SH-SY5Y (cell line): ENCODE data around the gene DEPDC1B.

Experiments used
- GATA2 ChIP-seq: IDR thresholded peaks from 2 replicates; pipeline ENCODE4 v1.6.1; 2011; ENCODE audit warnings: mild to moderate bottlenecking, low read depth, low read length
- GATA3 ChIP-seq: IDR thresholded peaks from 2 replicates; pipeline ENCODE4 v1.6.1; 2011; ENCODE audit warnings: low read depth, mild to moderate bottlenecking, low read length, moderate library complexity

DNA sequence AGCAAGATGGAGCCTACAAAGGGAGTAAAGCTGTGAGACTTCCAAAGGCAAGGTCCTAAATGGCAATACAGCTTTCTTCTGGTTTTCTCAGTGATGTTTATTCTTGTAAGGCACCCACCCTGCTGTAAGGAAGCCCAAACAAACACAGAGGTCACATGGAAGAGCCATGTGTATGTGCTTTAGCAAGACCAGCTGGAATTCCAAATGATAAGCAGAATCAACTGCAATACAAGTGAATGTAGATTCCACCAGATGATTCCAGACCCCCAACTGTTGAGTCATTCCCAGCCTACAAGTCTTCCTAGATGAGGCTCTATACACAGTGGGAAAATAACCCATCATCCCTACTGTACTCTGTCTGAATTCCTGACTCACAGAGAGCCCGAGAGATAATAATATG, 122.8 kb downstream of the DEPDC1B start:
- TF ChIP-seq GATA2, result no peak
- TF ChIP-seq GATA3, result no peak
